Stimulated activated naive CD8-positive, alpha-beta T cell treated with anti-CD3 and anti-CD28 coated beads, Interleukin-15, Interleukin-2, amounts not matched to agents 100 U/mL and 50 U/mL, for 24 hours (primary cell): Measurements from ENCODE around the gene PIK3C2B.
A peak's percentile ranks its signal among the peaks of the same experiment; 100 is the strongest.

Source experiments
- ATAC-seq: fragments of 150-1000 bp; cut with Tn5 transposase; one replicate; pipeline ENCODE4 v1.10.0; 2021
- DNase-seq: peaks from one replicate; pipeline ENCODE4 v3.0.0; 2021

The PIK3C2B gene

GRCh38 chr1:204478172-204478899 lies 16.3 kb downstream of the PIK3C2B start:
- ATAC-seq (no peak), DNase-seq (no peak)

GRCh38 chr1:204477036-204477740 lies 17.4 kb downstream of the PIK3C2B start:
- ATAC-seq (no peak), DNase-seq (no peak)

- DNase-seq = no peak
- no peak for ATAC-seq
These were observed 18.0 kb downstream of the PIK3C2B start for GRCh38 chr1:204476563-204476962.

GRCh38 chr1:204475656-204476432 lies 18.8 kb downstream of the PIK3C2B start:
- no peak for ATAC-seq
- DNase-seq = no peak

GRCh38 chr1:204473400-204473965 lies 21.1 kb downstream of the PIK3C2B start:
- no peak for ATAC-seq
- no peak for DNase-seq

- DNase-seq (no peak), ATAC-seq (no peak)
These were observed 21.9 kb downstream of the PIK3C2B start for GRCh38 chr1:204472660-204473059.

GRCh38 chr1:204471687-204472086 lies 22.9 kb downstream of the PIK3C2B start:
- ATAC-seq (no peak), DNase-seq (no peak)

- DNase-seq = no peak
- ATAC-seq = no peak
These were observed 25.3 kb downstream of the PIK3C2B start for GRCh38 chr1:204469304-204469703.

GRCh38 chr1:204468766-204469302 lies 25.8 kb downstream of the PIK3C2B start:
- ATAC-seq (no peak), DNase-seq (no peak)

- DNase-seq (no peak), ATAC-seq (no peak)
These were observed 26.4 kb downstream of the PIK3C2B start for GRCh38 chr1:204468206-204468605.

GRCh38 chr1:204466416-204467405 lies 27.9 kb downstream of the PIK3C2B start:
- ATAC-seq = no peak
- DNase-seq = no peak

- no peak for DNase-seq
- ATAC-seq = no peak
These were observed 28.8 kb downstream of the PIK3C2B start for GRCh38 chr1:204465546-204466415.

GRCh38 chr1:204464701-204465100 lies 29.9 kb downstream of the PIK3C2B start:
- ATAC-seq = peak; percentile 20
- DNase-seq = no peak

GRCh38 chr1:204464187-204464631 lies 30.4 kb downstream of the PIK3C2B start:
- DNase-seq = no peak
- ATAC-seq = peak; percentile 66

GRCh38 chr1:204463125-204464060 lies 31.2 kb downstream of the PIK3C2B start:
- ATAC-seq = no peak
- no peak for DNase-seq

GRCh38 chr1:204462229-204462561 lies 32.4 kb downstream of the PIK3C2B start:
- ATAC-seq = no peak
- DNase-seq = no peak

GRCh38 chr1:204461331-204462228 lies 33.0 kb downstream of the PIK3C2B start:
- DNase-seq = peak; percentile 41
- peak; percentile 19 for ATAC-seq

GRCh38 chr1:204460346-204460745 lies 34.3 kb downstream of the PIK3C2B start:
- ATAC-seq (no peak), DNase-seq (no peak)
